Natural killer cell treated with Interleukin-12 subunit alpha and Interleukin-12 subunit beta and Interleukin-15 and Interleukin-18, amount 100 ng/mL, for 72 hours (primary cell): Measurements from ENCODE around the gene PARD3. TPM values are rescaled to one million over a fixed set of nuclear protein-coding genes. Genes with fewer than 3 reads are reported as not detected.

ENCODE experiments used
- ATAC-seq, 2 donors: fragments of 150-1000 bp; cut with Tn5 transposase in 1 of 2; sonication (Bioruptor Pico), chemical (Tn5 transposase) in 1 of 2; 2 replicates each; pipeline ENCODE4 v1.10.0; 2021
- DNase-seq: peaks from one replicate; pipeline ENCODE4 v3.0.0; 2022; ENCODE audit warnings: low spot score
- H3K27ac Mint-ChIP-seq, 2 donors: 1 replicate in 1 of 2; 2 replicates in 1 of 2; pipeline ENCODE4 v1.8.0; 2022; ENCODE audit warnings: mixed read lengths in 2 of 2, mild to moderate bottlenecking in 1 of 2, moderate library complexity in 1 of 2
- H3K27me3 Mint-ChIP-seq, 2 donors: 1 replicate in 1 of 2; 2 replicates in 1 of 2; pipeline ENCODE4 v1.8.0; 2022; ENCODE audit warnings: mixed read lengths in 2 of 2
- H3K36me3 Mint-ChIP-seq: one replicate; pipeline ENCODE4 v1.8.0; 2022; ENCODE audit warnings: mixed read lengths
- H3K4me1 Mint-ChIP-seq, 2 donors: 1 replicate in 1 of 2; 2 replicates in 1 of 2; pipeline ENCODE4 v1.8.0; 2022; ENCODE audit warnings: low read depth in 2 of 2, mixed read lengths in 2 of 2, mild to moderate bottlenecking in 1 of 2
- H3K4me3 Mint-ChIP-seq: one replicate; pipeline ENCODE4 v1.8.0; 2022; ENCODE audit warnings: mixed read lengths
- H3K9me3 Mint-ChIP-seq: 2 replicates; pipeline ENCODE4 v1.8.0; 2022; ENCODE audit warnings: mixed read lengths
- total RNA-seq, 2 donors: library from RNA; stranded (reverse); gene quantifications; one replicate each; pipeline ENCODE4 v1.2.3, GENCODE V29; 2022

Gene PARD3
- total RNA-seq, 2 donors from 2014 or later = 0.56 TPM; not detected in 1

GRCh38 chr10:34730726-34731125, 84.4 kb downstream of the PARD3 start:
- no peak for ATAC-seq
- Mint-ChIP-seq H3K4me1 (no peaks in the 10 kb centered on the region), H3K4me3 (no peak overlapping the region), H3K27me3 (peaks cover 2 to 13% of the 10 kb centered on the region in 2 donors), H3K9me3 (no peaks in the 10 kb centered on the region), H3K27ac (no peak overlapping the region), H3K36me3 (no peaks in the 10 kb centered on the region)
- no peak for DNase-seq

GRCh38 chr10:34729619-34730018, 85.5 kb downstream of the PARD3 start:
- Mint-ChIP-seq H3K4me3 (no peak overlapping the region), H3K9me3 (no peaks in the 10 kb centered on the region), H3K4me1 (no peaks in the 10 kb centered on the region), H3K27ac (no peak overlapping the region), H3K27me3 (peaks cover 2 to 13% of the 10 kb centered on the region in 2 donors), H3K36me3 (no peaks in the 10 kb centered on the region)
- no peak for ATAC-seq
- DNase-seq = no peak

DNA sequence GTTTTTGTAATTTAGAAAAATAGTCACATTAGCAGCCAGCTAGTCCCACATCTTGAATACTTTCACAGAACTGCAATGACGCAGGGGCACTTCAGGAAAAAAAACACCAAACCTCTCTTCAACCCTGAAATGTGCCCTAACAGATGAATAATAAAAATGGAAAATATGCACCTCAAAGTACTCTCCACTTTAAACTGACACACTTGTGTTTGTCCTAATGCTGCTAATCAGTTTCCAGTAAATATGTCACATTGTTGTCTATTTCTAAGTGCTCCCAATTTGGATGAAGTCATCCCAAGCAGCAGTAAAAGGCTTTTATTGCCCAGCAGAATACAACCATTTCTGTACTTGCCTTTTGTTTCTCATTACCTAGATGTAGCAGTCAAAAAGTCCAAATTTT, 86.7 kb downstream of the PARD3 start:
- no peaks in the 10 kb centered on the region for H3K4me1 Mint-ChIP-seq
- H3K36me3 Mint-ChIP-seq = no peaks in the 10 kb centered on the region
- H3K4me3 Mint-ChIP-seq = no peak overlapping the region
- H3K9me3 Mint-ChIP-seq = no peaks in the 10 kb centered on the region
- ATAC-seq (no peak), DNase-seq (no peak)
- H3K27me3 Mint-ChIP-seq = peaks cover 6 to 13% of the 10 kb centered on the region in 2 donors
- H3K27ac Mint-ChIP-seq = no peak overlapping the region

DNA sequence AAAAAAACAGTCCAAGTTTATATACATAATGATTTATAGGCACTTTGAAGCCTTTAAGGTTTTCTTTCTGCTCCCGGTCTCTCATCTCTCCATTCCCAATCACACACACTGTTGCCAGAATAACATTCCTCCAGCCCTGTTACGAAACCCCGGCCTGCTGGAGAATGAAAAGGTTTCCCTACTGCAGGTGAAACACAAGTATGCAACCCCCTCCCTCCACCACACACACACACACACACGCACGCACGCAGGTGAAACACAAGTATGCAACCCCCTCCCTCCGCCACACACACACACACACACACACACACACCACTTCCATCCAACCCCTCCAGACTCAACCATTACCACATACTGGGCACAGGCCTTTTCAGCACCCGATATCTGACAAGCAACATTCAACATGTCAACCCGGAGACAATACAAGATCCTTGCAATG, 87.5 kb downstream of the PARD3 start:
- Mint-ChIP-seq H3K9me3 (no peaks in the 10 kb centered on the region), H3K4me1 (no peaks in the 10 kb centered on the region), H3K4me3 (no peak overlapping the region), H3K27ac (no peak overlapping the region), H3K36me3 (no peaks in the 10 kb centered on the region), H3K27me3 (peaks cover 7 to 13% of the 10 kb centered on the region in 2 donors)
- ATAC-seq (no peak), DNase-seq (no peak)

- H3K27ac Mint-ChIP-seq = no peak overlapping the region
- ATAC-seq (no peak), DNase-seq (no peak)
- no peak overlapping the region for H3K4me3 Mint-ChIP-seq
- H3K27me3 Mint-ChIP-seq = peaks cover 7 to 13% of the 10 kb centered on the region in 2 donors
- no peaks in the 10 kb centered on the region for H3K36me3 Mint-ChIP-seq
- H3K9me3 Mint-ChIP-seq = no peaks in the 10 kb centered on the region
- H3K4me1 Mint-ChIP-seq = no peaks in the 10 kb centered on the region
Measured at GRCh38 chr10:34726862-34727261, 88.2 kb downstream of the PARD3 start.

DNA sequence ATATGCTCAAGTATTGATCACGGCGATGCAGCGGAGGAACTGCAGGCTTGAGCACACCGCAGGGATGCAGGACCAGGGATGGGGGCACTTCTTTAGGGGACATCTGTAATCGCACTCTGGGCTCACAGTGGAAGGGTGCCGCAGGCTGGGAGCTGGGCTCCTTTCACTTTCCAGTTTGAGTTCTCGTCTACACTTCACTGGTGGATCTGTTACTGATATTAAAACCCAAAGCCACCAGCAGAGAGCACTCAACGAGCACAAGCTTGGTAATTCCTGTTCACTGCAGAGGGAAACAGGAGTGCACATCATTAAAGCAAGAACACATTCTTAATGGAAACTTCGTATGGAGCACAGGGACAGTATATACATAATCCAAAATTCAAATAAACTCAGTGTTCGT, 91.3 kb downstream of the PARD3 start:
- Mint-ChIP-seq H3K9me3 (no peaks in the 10 kb centered on the region), H3K4me1 (no peaks in the 10 kb centered on the region), H3K36me3 (no peaks in the 10 kb centered on the region), H3K27me3 (peaks cover 7 to 11% of the 10 kb centered on the region in 2 donors), H3K27ac (no peak overlapping the region), H3K4me3 (no peak overlapping the region)
- DNase-seq (no peak), ATAC-seq (no peak)

DNA sequence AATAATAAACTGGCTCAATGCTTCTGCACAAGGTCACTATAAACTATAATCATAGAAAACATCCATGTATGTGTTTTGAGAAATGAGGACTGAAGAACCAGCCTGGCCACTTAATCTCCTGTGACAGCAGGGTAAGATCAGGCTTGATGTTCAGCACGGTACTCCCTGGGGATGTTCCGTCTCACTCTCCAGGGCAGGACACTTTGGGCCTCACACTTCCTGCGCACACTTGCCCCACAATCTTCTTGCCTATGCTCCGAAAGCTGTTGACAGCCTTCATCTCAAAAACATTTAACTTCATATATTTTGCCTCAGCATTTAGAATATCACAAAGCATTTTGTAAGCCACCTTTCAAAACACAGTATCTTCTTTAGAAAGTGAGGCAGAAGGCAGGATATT, 92.7 kb downstream of the PARD3 start:
- Mint-ChIP-seq H3K36me3 (no peaks in the 10 kb centered on the region), H3K4me3 (no peak overlapping the region), H3K9me3 (no peaks in the 10 kb centered on the region), H3K27ac (no peak overlapping the region), H3K4me1 (peaks cover under 1% of the 10 kb centered on the region in 2 donors), H3K27me3 (peaks cover 1 to 10% of the 10 kb centered on the region in 2 donors)
- DNase-seq = no peak
- no peak for ATAC-seq

- peak in 1 of 2 donors; percentile 48 for ATAC-seq
- peaks cover 6 to 14% of the 10 kb centered on the region in 2 donors for H3K27me3 Mint-ChIP-seq
- H3K36me3 Mint-ChIP-seq = no peaks in the 10 kb centered on the region
- H3K9me3 Mint-ChIP-seq = no peaks in the 10 kb centered on the region
- H3K27ac Mint-ChIP-seq = no peak overlapping the region
- no peak overlapping the region for H3K4me3 Mint-ChIP-seq
- H3K4me1 Mint-ChIP-seq = peaks cover 5 to 6% of the 10 kb centered on the region in 2 donors
- DNase-seq = no peak
Measured at GRCh38 chr10:34721208-34721840, 93.8 kb downstream of the PARD3 start.

GRCh38 chr10:34719746-34720145, 95.3 kb downstream of the PARD3 start:
- H3K27me3 Mint-ChIP-seq = peaks cover 11 to 17% of the 10 kb centered on the region in 2 donors
- H3K9me3 Mint-ChIP-seq = no peaks in the 10 kb centered on the region
- H3K36me3 Mint-ChIP-seq = no peaks in the 10 kb centered on the region
- no peak for ATAC-seq
- no peak for DNase-seq
- H3K4me1 Mint-ChIP-seq = peaks cover 5 to 6% of the 10 kb centered on the region in 2 donors
- no peak overlapping the region for H3K4me3 Mint-ChIP-seq
- no peak overlapping the region for H3K27ac Mint-ChIP-seq

DNA sequence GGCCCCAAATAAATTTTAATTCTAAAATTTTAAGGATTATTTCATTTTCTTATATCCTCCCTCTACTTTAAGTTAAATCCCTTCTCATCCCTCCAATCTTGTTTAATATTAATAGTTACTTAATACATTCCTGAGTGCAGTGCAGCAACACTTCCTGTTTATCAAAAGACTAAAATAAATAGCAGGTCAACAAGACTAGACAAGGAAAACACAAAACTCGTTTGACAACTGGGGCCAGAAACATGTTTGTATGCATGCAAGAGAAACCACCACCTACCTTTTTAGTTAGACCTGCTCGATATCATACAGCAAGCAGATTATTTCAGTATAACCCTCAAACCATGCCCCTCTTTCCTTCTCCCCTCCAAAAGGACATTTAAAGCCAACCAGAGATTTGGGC, 95.8 kb downstream of the PARD3 start:
- Mint-ChIP-seq H3K4me3 (no peak overlapping the region), H3K4me1 (peaks cover 5 to 6% of the 10 kb centered on the region in 2 donors), H3K27ac (no peak overlapping the region), H3K27me3 (peaks cover 11 to 17% of the 10 kb centered on the region in 2 donors), H3K36me3 (no peaks in the 10 kb centered on the region), H3K9me3 (no peaks in the 10 kb centered on the region)
- DNase-seq = no peak
- ATAC-seq = no peak

GRCh38 chr10:34717429-34717828, 97.7 kb downstream of the PARD3 start:
- Mint-ChIP-seq H3K27me3 (peaks cover 11 to 12% of the 10 kb centered on the region in 2 donors), H3K9me3 (no peaks in the 10 kb centered on the region), H3K4me3 (no peak overlapping the region), H3K4me1 (peaks cover 5 to 6% of the 10 kb centered on the region in 2 donors), H3K36me3 (no peaks in the 10 kb centered on the region), H3K27ac (no peak overlapping the region)
- DNase-seq (no peak), ATAC-seq (no peak)

GRCh38 chr10:34716958-34717357, 98.1 kb downstream of the PARD3 start:
- no peak for DNase-seq
- no peak overlapping the region for H3K4me3 Mint-ChIP-seq

GRCh38 chr10:34716234-34716633, 98.9 kb downstream of the PARD3 start:
- DNase-seq (no peak), ATAC-seq (no peak)
- peaks cover 11 to 12% of the 10 kb centered on the region in 2 donors for H3K27me3 Mint-ChIP-seq
- peaks cover 5 to 6% of the 10 kb centered on the region in 2 donors for H3K4me1 Mint-ChIP-seq
- H3K9me3 Mint-ChIP-seq = no peaks in the 10 kb centered on the region
- no peak overlapping the region for H3K27ac Mint-ChIP-seq
- H3K36me3 Mint-ChIP-seq = no peaks in the 10 kb centered on the region
- no peak overlapping the region for H3K4me3 Mint-ChIP-seq

More at GRCh38 chr10:34716958-34717357, 98.1 kb downstream of the PARD3 start:
- Mint-ChIP-seq H3K27me3 (peaks cover 11 to 12% of the 10 kb centered on the region in 2 donors), H3K36me3 (no peaks in the 10 kb centered on the region), H3K27ac (no peak overlapping the region), H3K4me1 (peaks cover 5 to 6% of the 10 kb centered on the region in 2 donors), H3K9me3 (no peaks in the 10 kb centered on the region)
- ATAC-seq = no peak

GRCh38 chr10:34715511-34716187, 99.4 kb downstream of the PARD3 start:
- peaks cover 11 to 12% of the 10 kb centered on the region in 2 donors for H3K27me3 Mint-ChIP-seq
- H3K4me3 Mint-ChIP-seq = no peak overlapping the region
- ATAC-seq (no peak), DNase-seq (no peak)
- H3K9me3 Mint-ChIP-seq = no peaks in the 10 kb centered on the region
- H3K36me3 Mint-ChIP-seq = no peaks in the 10 kb centered on the region
- no peak overlapping the region for H3K27ac Mint-ChIP-seq
- H3K4me1 Mint-ChIP-seq = peaks cover 5 to 6% of the 10 kb centered on the region in 2 donors
